Neural progenitor cell (in vitro differentiated cells): ENCODE measurements around the gene OGN. TPM values are rescaled to one million over a fixed set of nuclear protein-coding genes. Genes with fewer than 3 reads are reported as not detected.
A peak's percentile ranks its signal among the peaks of the same experiment; 100 is the strongest.

Experiments
- DNase-seq: peaks from one replicate; pipeline ENCODE4 v3.0.0-alpha.2; 2016; ENCODE audit warnings: low spot score
- H2AFZ ChIP-seq: fragments of 200-600 bp; sonication (generic); replicated peaks from 2 replicates; pipeline ENCODE4 v1.6.1; 2016; ENCODE audit warnings: antibody characterized with exemption
- H3F3A ChIP-seq: fragments of 200-600 bp; sonication (generic); 2 replicates; pipeline ENCODE4 v1.6.1; 2016; ENCODE audit warnings: antibody characterized with exemption, low read depth
- H3K27ac ChIP-seq: fragments of 200-600 bp; sonication (generic); 2 replicates; pipeline ENCODE4 v1.5.1; 2016; ENCODE audit warnings: mild to moderate bottlenecking
- H3K27me3 ChIP-seq: fragments of 200-600 bp; sonication (generic); 2 replicates; pipeline ENCODE4 v1.6.1; 2016; ENCODE audit warnings: mild to moderate bottlenecking, moderate library complexity
- H3K36me3 ChIP-seq: fragments of 200-600 bp; sonication (generic); 2 replicates; pipeline ENCODE4 v1.5.1; 2016
- H3K4me1 ChIP-seq: fragments of 200-600 bp; sonication (generic); 2 replicates; pipeline ENCODE4 v1.6.1; 2016; ENCODE audit warnings: mixed run types
- H3K4me2 ChIP-seq: fragments of 200-600 bp; sonication (generic); 2 replicates; pipeline ENCODE4 v1.6.1; 2016
- H3K4me3 ChIP-seq: fragments of 200-600 bp; sonication (generic); 2 replicates; pipeline ENCODE4 v1.5.1; 2016
- H3K79me2 ChIP-seq: fragments of 200-600 bp; sonication (generic); 2 replicates; pipeline ENCODE4 v1.6.1; 2016; ENCODE audit warnings: low read depth
- H3K9ac ChIP-seq: fragments of 200-600 bp; sonication (generic); 2 replicates; pipeline ENCODE4 v1.6.1; 2016
- H3K9me3 ChIP-seq: fragments of 200-600 bp; sonication (generic); 2 replicates; pipeline ENCODE4 v1.5.1; 2016; ENCODE audit warnings: low read depth
- H4K20me1 ChIP-seq: fragments of 200-600 bp; sonication (generic); 2 replicates; pipeline ENCODE4 v1.6.1; 2016; ENCODE audit warnings: low read depth
- H3K27ac Mint-ChIP-seq: 3 replicates; pipeline ENCODE4 v1.8.0; 2021; ENCODE audit warnings: mixed read lengths
- H3K27me3 Mint-ChIP-seq: 2 replicates; pipeline ENCODE4 v1.8.0; 2022; ENCODE audit warnings: low read depth, mild to moderate bottlenecking, inconsistent platforms, moderate library complexity, mixed read lengths; ENCODE audit not compliant: insufficient read depth
- H3K36me3 Mint-ChIP-seq: 3 replicates; pipeline ENCODE4 v1.8.0; 2021; ENCODE audit warnings: mixed read lengths
- H3K4me1 Mint-ChIP-seq: 3 replicates; pipeline ENCODE4 v1.8.0; 2021; ENCODE audit warnings: mixed read lengths
- H3K4me3 Mint-ChIP-seq: 3 replicates; pipeline ENCODE4 v1.8.0; 2021; ENCODE audit warnings: mild to moderate bottlenecking, moderate library complexity, mixed read lengths
- H3K9me3 Mint-ChIP-seq: 3 replicates; pipeline ENCODE4 v1.8.0; 2020; ENCODE audit warnings: mixed read lengths
- EZH2 ChIP-seq: fragments of 200-600 bp; sonication (generic); IDR thresholded peaks from 2 replicates; pipeline ENCODE4 v1.6.1; 2017; ENCODE audit warnings: antibody characterized with exemption, mild to moderate bottlenecking, moderate library complexity
- EZH2phosphoT487 ChIP-seq: fragments of 200-600 bp; sonication (generic); IDR thresholded peaks from 2 replicates; pipeline ENCODE4 v1.6.1; 2017; ENCODE audit warnings: antibody characterized with exemption
- total RNA-seq: library from RNA; depleted of rRNA; stranded (reverse); fragments of >200 nt; gene quantifications from 2 replicates; pipeline ENCODE4 v1.2.3, GENCODE V29; 2015; ENCODE audit warnings: low replicate concordance
- TF ChIP-seq, protein P1 (sequence below): fragments of 200-600 bp; sonication (generic); IDR thresholded peaks from 2 replicates; pipeline ENCODE4 v1.5.1; 2017; ENCODE audit warnings: antibody characterized with exemption, mild to moderate bottlenecking

The OGN gene
- total RNA-seq, 1 donor from 2014 or later: not detected

- no peak overlapping the region for H3K4me2 ChIP-seq
- H3K27me3 Mint-ChIP-seq: no peaks in the 10 kb centered on the region
- H2AFZ ChIP-seq: no peak overlapping the region
Observed at GRCh38 chr9:92378865-92379560, 25.4 kb downstream of the OGN start.

DNA sequence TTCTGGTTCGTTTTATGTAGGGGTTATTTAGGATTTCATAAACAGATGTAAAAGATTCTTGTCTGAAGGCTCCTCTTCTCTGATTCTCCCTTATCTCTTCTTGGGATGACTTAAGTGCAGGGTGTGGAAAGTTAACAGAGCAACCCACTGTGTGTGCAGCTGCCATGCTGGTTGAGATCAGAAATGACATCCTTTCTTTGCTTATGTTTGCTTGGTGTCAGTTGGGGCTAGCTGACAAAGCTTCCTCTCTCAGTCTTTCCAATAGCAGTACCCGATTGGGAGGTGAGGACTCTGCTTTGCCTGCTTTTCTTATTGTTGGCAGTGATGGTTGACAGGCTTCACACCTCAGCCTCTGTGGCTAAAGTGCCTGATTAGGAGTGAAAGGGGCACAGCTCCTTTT is 26.5 kb downstream of the OGN start:
- Mint-ChIP-seq H3K27me3 (no peaks in the 10 kb centered on the region), H3K9me3 (peaks cover 12% of the 10 kb centered on the region), H3K27ac (no peak overlapping the region), H3K4me3 (no peak overlapping the region), H3K36me3 (no peaks in the 10 kb centered on the region), H3K4me1 (peaks cover 11% of the 10 kb centered on the region)
- Histone ChIP-seq H4K20me1 (no peaks in the 10 kb centered on the region), H3F3A (no peaks in the 10 kb centered on the region), H3K36me3 (no peaks in the 10 kb centered on the region), H2AFZ (no peak overlapping the region), H3K27me3 (no peaks in the 10 kb centered on the region), H3K9me3 (no peaks in the 10 kb centered on the region), H3K27ac (no peak overlapping the region), H3K4me2 (no peak overlapping the region), H3K79me2 (no peaks in the 10 kb centered on the region), H3K9ac (no peak overlapping the region), H3K4me3 (no peak overlapping the region), H3K4me1 (peaks cover 7% of the 10 kb centered on the region)
- no peak for DNase-seq
- TF ChIP-seq EZH2phosphoT487: no peak
- no peak for TF ChIP-seq EZH2

More at GRCh38 chr9:92378865-92379560, 25.4 kb downstream of the OGN start:
- no peak overlapping the region for H3K4me3 Mint-ChIP-seq
- Histone ChIP-seq H3K27me3 (no peaks in the 10 kb centered on the region), H3K4me3 (no peak overlapping the region), H3K4me1 (peaks cover 7% of the 10 kb centered on the region), H3K36me3 (no peaks in the 10 kb centered on the region), H3K79me2 (no peaks in the 10 kb centered on the region), H3F3A (no peaks in the 10 kb centered on the region), H4K20me1 (no peaks in the 10 kb centered on the region), H3K9me3 (no peaks in the 10 kb centered on the region), H3K9ac (no peak overlapping the region), H3K27ac (no peak overlapping the region)
- H3K4me1 Mint-ChIP-seq: peaks cover 11% of the 10 kb centered on the region
- no peak overlapping the region for H3K27ac Mint-ChIP-seq
- TF ChIP-seq EZH2phosphoT487 (no peak), EZH2 (no peak)
- TF ChIP-seq, protein P1, sequence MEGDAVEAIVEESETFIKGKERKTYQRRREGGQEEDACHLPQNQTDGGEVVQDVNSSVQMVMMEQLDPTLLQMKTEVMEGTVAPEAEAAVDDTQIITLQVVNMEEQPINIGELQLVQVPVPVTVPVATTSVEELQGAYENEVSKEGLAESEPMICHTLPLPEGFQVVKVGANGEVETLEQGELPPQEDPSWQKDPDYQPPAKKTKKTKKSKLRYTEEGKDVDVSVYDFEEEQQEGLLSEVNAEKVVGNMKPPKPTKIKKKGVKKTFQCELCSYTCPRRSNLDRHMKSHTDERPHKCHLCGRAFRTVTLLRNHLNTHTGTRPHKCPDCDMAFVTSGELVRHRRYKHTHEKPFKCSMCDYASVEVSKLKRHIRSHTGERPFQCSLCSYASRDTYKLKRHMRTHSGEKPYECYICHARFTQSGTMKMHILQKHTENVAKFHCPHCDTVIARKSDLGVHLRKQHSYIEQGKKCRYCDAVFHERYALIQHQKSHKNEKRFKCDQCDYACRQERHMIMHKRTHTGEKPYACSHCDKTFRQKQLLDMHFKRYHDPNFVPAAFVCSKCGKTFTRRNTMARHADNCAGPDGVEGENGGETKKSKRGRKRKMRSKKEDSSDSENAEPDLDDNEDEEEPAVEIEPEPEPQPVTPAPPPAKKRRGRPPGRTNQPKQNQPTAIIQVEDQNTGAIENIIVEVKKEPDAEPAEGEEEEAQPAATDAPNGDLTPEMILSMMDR: no peak
- H3K9me3 Mint-ChIP-seq: peaks cover 10% of the 10 kb centered on the region
- no peaks in the 10 kb centered on the region for H3K36me3 Mint-ChIP-seq
- DNase-seq: peak; percentile 38

GRCh38 chr9:92373167-92373566 is 31.2 kb downstream of the OGN start:
- Histone ChIP-seq H3K9me3 (no peaks in the 10 kb centered on the region), H3K9ac (no peak overlapping the region), H3K27ac (no peak overlapping the region), H4K20me1 (no peaks in the 10 kb centered on the region), H3K79me2 (peaks cover 4% of the 10 kb centered on the region), H3K36me3 (no peaks in the 10 kb centered on the region), H3K4me1 (peaks cover 15% of the 10 kb centered on the region), H3F3A (peaks cover 10% of the 10 kb centered on the region), H3K4me2 (no peak overlapping the region), H3K27me3 (no peaks in the 10 kb centered on the region), H2AFZ (no peak overlapping the region), H3K4me3 (no peak overlapping the region)
- Mint-ChIP-seq H3K9me3 (peaks cover 20% of the 10 kb centered on the region), H3K4me1 (peaks cover 5% of the 10 kb centered on the region), H3K27ac (no peak overlapping the region), H3K4me3 (no peak overlapping the region), H3K36me3 (peaks cover 2% of the 10 kb centered on the region), H3K27me3 (no peaks in the 10 kb centered on the region)
- DNase-seq: no peak
- TF ChIP-seq EZH2phosphoT487: no peak
- TF ChIP-seq EZH2: no peak

DNA sequence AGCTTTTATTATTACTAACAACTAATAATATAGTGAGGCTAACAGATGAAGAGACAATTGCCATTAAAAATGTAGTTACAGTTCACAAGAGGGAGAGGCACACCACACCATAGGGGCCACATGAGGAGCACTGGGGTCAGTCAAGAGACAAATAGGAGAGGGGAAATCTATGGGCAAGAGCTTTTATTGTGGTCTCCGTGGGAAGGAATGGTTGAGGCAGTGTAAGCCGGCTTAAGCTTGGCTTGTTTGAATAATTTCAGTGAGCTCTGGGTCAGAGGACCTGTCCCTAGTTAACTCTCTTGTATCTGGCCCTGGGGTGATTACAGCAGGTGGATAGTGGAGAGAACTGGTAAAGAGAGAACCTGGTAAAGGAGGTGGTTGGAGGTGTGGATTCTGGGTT is 35.3 kb downstream of the OGN start:
- no peak overlapping the region for H3K9ac ChIP-seq
- H3K27ac ChIP-seq: peak overlapping the region; percentile 10
- no peak overlapping the region for H3K4me3 ChIP-seq
- no peaks in the 10 kb centered on the region for H4K20me1 ChIP-seq
- TF ChIP-seq EZH2 (no peak), EZH2phosphoT487 (no peak)
- TF ChIP-seq, protein P1: no peak
- Mint-ChIP-seq H3K4me1 (peaks cover 5% of the 10 kb centered on the region), H3K36me3 (peaks cover 4% of the 10 kb centered on the region), H3K27ac (no peak overlapping the region), H3K27me3 (no peaks in the 10 kb centered on the region), H3K4me3 (no peak overlapping the region), H3K9me3 (peaks cover 10% of the 10 kb centered on the region)
- peaks cover 15% of the 10 kb centered on the region for H3K4me1 ChIP-seq
- H3F3A ChIP-seq: peaks cover 10% of the 10 kb centered on the region
- no peaks in the 10 kb centered on the region for H3K9me3 ChIP-seq
- peak; percentile 70 for DNase-seq
- no peaks in the 10 kb centered on the region for H3K27me3 ChIP-seq
- H3K4me2 ChIP-seq: peak overlapping the region; percentile 45
- peaks cover 4% of the 10 kb centered on the region for H3K79me2 ChIP-seq
- H2AFZ ChIP-seq: no peak overlapping the region
- H3K36me3 ChIP-seq: no peaks in the 10 kb centered on the region
